Activated CD4-positive, alpha-beta T cell treated with anti-CD3 and anti-CD28 coated beads for 1 hour (primary cell): ENCODE results near the gene CDC42EP4.

Experiments
- DNase-seq: peaks from one replicate; pipeline ENCODE4 v3.0.0-alpha.2; 2020

The CDC42EP4 gene

DNA sequence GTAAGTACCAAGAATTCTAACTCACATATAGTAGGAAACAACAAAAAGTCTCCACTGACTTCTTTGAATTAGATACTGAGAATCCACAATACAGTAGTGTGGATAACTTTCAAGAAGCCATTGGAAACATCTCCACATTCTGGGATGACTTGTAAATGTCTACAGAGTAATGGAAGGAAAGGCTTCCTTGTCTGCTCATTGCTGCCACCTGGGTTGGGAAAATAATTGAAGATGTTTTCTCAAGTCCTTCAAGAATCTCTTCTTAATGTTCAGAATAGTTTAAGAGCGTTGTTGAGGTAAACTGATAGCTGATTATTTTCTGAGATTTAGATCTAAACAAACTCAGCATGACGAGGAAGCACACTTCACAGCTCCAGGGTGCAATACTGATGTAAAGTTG, 64.1 kb downstream of the CDC42EP4 start:
- DNase-seq, result no peak

DNA sequence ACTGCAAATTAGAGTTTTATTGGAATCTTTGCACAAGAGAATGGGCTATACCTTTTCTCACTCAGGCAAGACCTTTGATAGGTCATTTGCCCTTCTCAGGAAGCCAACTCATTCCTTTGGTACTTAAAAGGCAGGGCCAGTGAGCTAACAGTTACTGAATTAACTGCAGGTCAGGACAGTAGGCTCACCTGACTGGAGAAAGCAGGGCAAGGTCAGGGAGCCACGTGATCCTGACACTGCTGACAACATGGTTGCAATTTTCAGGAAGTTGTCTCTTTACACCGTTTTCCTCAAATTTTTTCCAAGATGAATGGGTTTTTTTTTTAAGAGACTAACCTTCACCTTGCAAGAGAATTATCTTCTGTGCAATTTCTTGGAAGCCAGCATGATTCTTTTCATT, 71.2 kb downstream of the CDC42EP4 start:
- no peak for DNase-seq

DNA sequence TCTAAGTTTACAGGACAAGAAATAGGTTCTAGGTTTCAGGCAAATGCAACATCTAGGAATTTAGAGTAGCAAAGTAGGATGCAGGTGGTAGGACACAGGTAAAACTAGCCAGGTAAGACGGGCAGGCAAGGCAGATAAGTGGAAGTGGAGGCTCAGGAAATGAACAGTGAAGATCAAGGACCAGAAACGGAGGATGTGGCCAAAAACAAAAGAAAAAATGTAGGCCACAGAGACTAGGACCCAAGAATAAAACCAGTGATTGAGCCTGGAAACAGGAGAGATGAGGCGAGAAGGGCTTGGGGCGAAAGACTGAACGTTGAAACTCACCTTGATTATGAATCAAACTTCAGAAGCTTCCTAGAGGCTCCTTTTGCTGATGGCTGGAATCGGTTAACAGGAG, 74.1 kb downstream of the CDC42EP4 start:
- DNase-seq, result no peak

DNA sequence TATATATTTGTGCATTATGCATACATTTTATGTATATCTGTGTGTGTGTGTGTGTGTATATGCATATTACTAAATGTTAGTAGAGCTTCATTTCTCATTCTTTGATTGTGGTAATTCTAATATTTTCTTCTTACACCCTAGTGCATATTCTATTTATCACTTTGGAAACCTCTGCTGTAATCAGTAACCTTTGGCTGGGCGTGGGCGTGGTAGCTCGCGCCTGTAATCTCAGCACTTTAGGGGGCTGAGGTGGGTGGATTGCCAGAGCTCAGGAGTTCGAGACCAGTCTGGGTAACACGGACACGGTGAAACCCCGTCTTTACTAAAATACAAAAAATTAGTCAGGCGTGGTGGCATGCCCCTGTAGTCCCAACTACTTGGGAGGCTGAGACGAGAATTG, 77.1 kb downstream of the CDC42EP4 start:
- DNase-seq, result no peak
